NCI-H748 (cell line): ENCODE measurements around the gene MRPS18B.
"Not testable (repeated sequence)": the region's sequence is repeated elsewhere in the genome, so short reads cannot be mapped to it uniquely, and the experiment has no call there.

Experiments
- DNase-seq: peaks from one replicate; lab custom pipeline; 2025; ENCODE audit not compliant: unreplicated experiment; lab: John Stamatoyannopoulos, UW

Gene MRPS18B

GRCh38 chr6:30635834-30636233 is 18.2 kb downstream of the MRPS18B start:
- no peak for DNase-seq

- DNase-seq = no peak
Observed at GRCh38 chr6:30640481-30640880, 22.8 kb downstream of the MRPS18B start.

- no peak for DNase-seq
Observed at GRCh38 chr6:30641048-30641447, 23.4 kb downstream of the MRPS18B start.

GRCh38 chr6:30643656-30644055 is 26.0 kb downstream of the MRPS18B start:
- DNase-seq = no peak

GRCh38 chr6:30644769-30645168 is 27.1 kb downstream of the MRPS18B start:
- no peak for DNase-seq

GRCh38 chr6:30645989-30646388 is 28.3 kb downstream of the MRPS18B start:
- DNase-seq = no peak

GRCh38 chr6:30646450-30647241 is 29.0 kb downstream of the MRPS18B start, which contains the start of gene C6orf136:
Gene C6orf136 (plus strand): TSS chr6:30647133. CDS start chr6:30647232, 99 bp downstream.
- DNase-seq = peak; percentile 97

- peak; percentile 95 for DNase-seq
Observed at GRCh38 chr6:30647242-30648116, 29.8 kb downstream of the MRPS18B start.

- no peak for DNase-seq
Observed at GRCh38 chr6:30651143-30651542, 33.5 kb downstream of the MRPS18B start.

GRCh38 chr6:30654798-30655742 is 37.4 kb downstream of the MRPS18B start:
- DNase-seq = no peak

GRCh38 chr6:30655743-30656094 is 38.1 kb downstream of the MRPS18B start:
- no peak for DNase-seq

- no peak for DNase-seq
Observed at GRCh38 chr6:30656513-30656912, 38.9 kb downstream of the MRPS18B start.

- no peak for DNase-seq
Observed at GRCh38 chr6:30657454-30657853, 39.8 kb downstream of the MRPS18B start.

- DNase-seq = not testable (repeated sequence)
Observed at GRCh38 chr6:30657922-30658321, 40.3 kb downstream of the MRPS18B start.

- DNase-seq = no peak
Observed at GRCh38 chr6:30664994-30665767, 47.5 kb downstream of the MRPS18B start.

GRCh38 chr6:30666300-30666699 is 48.7 kb downstream of the MRPS18B start:
- DNase-seq = not testable (repeated sequence)

- DNase-seq = no peak
Observed at GRCh38 chr6:30670760-30671527, 53.3 kb downstream of the MRPS18B start.

GRCh38 chr6:30672445-30673253 is 55.0 kb downstream of the MRPS18B start, which contains the start of gene DHX16:
Gene DHX16 (minus strand): TSS chr6:30673006. CDS start chr6:30672841, 165 bp downstream.
- DNase-seq = peak; percentile 99
